ENCODE measurements around the gene NPAS3.

GRCh38 chr14:33702293-33702692 is 763.6 kb downstream of the NPAS3 start:
- TF ChIP-seq CTCF (IDR thresholded peaks at IDR 0.05) (no peak), POLR2A (IDR thresholded peaks at IDR 0.05) (no peak)
